ENCODE measurements around the gene RASAL3. TPM values are rescaled to one million over a fixed set of nuclear protein-coding genes. Genes with fewer than 3 reads are reported as not detected.

The RASAL3 gene
- total and polyA plus RNA-seq, 12 donors: 0.19 to 6.6 (median 0.85) TPM

DNA sequence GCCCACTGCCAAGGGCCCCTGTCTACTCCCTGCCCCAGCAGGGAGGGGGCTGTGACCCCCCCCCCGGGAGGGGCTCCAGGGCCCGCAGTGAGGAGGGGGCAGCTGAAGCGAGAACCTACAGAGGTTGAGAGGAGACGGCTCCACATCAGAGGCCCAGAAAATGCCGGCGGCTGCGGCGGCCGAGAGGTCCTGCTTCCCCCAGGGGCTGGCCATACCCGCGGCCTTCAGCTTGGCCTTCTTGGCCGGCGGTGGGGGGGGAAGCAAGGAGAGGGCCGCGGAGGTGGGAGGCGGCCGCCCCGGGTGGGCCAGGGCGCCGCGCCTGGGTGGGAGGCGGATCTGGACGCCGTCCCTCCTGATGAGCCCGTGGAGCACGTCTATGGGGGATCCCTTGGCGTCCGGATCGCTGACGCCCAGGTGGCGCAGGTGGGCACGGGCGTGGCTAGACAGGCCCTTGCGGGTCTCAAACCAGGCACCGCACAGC, 36.3 kb downstream of the RASAL3 start:
- no peak for TF ChIP-seq CTCF (IDR thresholded peaks at IDR 0.05)
- no peak overlapping the region for H3K4me3 ChIP-seq
- peaks cover 10 to 42% (median 35%) of the 10 kb centered on the region in 9 donors for H3K4me1 ChIP-seq
- H3K27ac ChIP-seq: no peak overlapping the region
- ATAC-seq (no peak), DNase-seq (no peak)
- H3K9me3 ChIP-seq: peaks cover 0 to 6% (median 0%) of the 10 kb centered on the region in 11 donors
- H3K27me3 ChIP-seq: no peaks in the 10 kb centered on the region
- 92 to 96% methylated on average over 31 to 35 of the region's 35 CpGs for WGBS, 2 donors
- intact Hi-C loops (cut with DNase I): no loop called here
- H3K36me3 ChIP-seq: peaks cover 0 to 66% (median 32%) of the 10 kb centered on the region in 9 donors

GRCh38 chr19:15427350-15427700, 37.0 kb downstream of the RASAL3 start:
- ATAC-seq (no peak), DNase-seq (no peak)

GRCh38 chr19:15426485-15427349, 37.6 kb downstream of the RASAL3 start:
- peaks cover 13 to 50% (median 38%) of the 10 kb centered on the region in 9 donors for H3K4me1 ChIP-seq
- DNase-seq: no peak
- no peak overlapping the region for H3K4me3 ChIP-seq
- H3K36me3 ChIP-seq: peaks cover 0 to 78% (median 41%) of the 10 kb centered on the region in 9 donors
- ATAC-seq: no peak
- H3K27ac ChIP-seq: no peak overlapping the region
- H3K9me3 ChIP-seq: peaks cover 0 to 7% (median 0%) of the 10 kb centered on the region in 11 donors
- WGBS, 2 donors: 89 to 90% methylated on average over 16 of the region's 16 CpGs
- intact Hi-C loops (cut with DNase I): no loop called here
- no peak for TF ChIP-seq CTCF (IDR thresholded peaks at IDR 0.05)
- no peaks in the 10 kb centered on the region for H3K27me3 ChIP-seq

More at GRCh38 chr19:15427350-15427700, 37.0 kb downstream of the RASAL3 start:
- peaks cover 0 to 73% (median 40%) of the 10 kb centered on the region in 9 donors for H3K36me3 ChIP-seq
- intact Hi-C loops (cut with DNase I): no loop called here
- WGBS, 2 donors: 97% methylated on average over 25 of the region's 25 CpGs
- H3K27ac ChIP-seq: no peak overlapping the region
- no peaks in the 10 kb centered on the region for H3K27me3 ChIP-seq
- H3K4me1 ChIP-seq: peaks cover 10 to 45% (median 41%) of the 10 kb centered on the region in 9 donors
- no peak for TF ChIP-seq CTCF (IDR thresholded peaks at IDR 0.05)
- peaks cover 0 to 7% (median 0%) of the 10 kb centered on the region in 11 donors for H3K9me3 ChIP-seq
- no peak overlapping the region for H3K4me3 ChIP-seq

GRCh38 chr19:15425321-15425950, 38.9 kb downstream of the RASAL3 start:
- intact Hi-C loops (cut with DNase I): no loop called here
- Histone ChIP-seq H3K36me3 (peaks cover 0 to 82% (median 41%) of the 10 kb centered on the region in 9 donors), H3K27ac (no peak overlapping the region), H3K4me1 (peaks cover 3 to 44% (median 27%) of the 10 kb centered on the region in 9 donors), H3K9me3 (peaks cover 0 to 7% (median 0%) of the 10 kb centered on the region in 11 donors), H3K27me3 (no peaks in the 10 kb centered on the region), H3K4me3 (no peak overlapping the region)
- WGBS, 2 donors: 93 to 94% methylated on average over 26 to 36 of the region's 36 CpGs
- ATAC-seq (no peak), DNase-seq (no peak)
- no peak for TF ChIP-seq CTCF (IDR thresholded peaks at IDR 0.05)

All from heart right ventricle (tissue), 16 donors.